Stimulated activated CD4-positive, alpha-beta T cell treated with anti-CD3 and anti-CD28 coated beads, TNF-alpha, amount 100 ng/mL, for 24 hours (primary cell): ENCODE measurements around the gene ZNF76.

ENCODE experiments used
- DNase-seq, 3 experiments: peaks; one replicate each; pipeline ENCODE4 v3.0.0-alpha.2; 2020; ENCODE audit warnings: low read depth in 3 of 3

Gene ZNF76

GRCh38 chr6:35259194-35259947, at the start of gene ZNF76:
TSS of gene ZNF76 (plus strand) at chr6:35259735. CDS start at chr6:35281152, 21,417 bp downstream.
- peak; percentile 82 to 95 (median 87) for DNase-seq

GRCh38 chr6:35213298-35213791, 46.2 kb upstream of the ZNF76 start:
- DNase-seq: no peak

GRCh38 chr6:35213824-35214756, 45.4 kb upstream of the ZNF76 start, which contains the start of gene SCUBE3:
TSS of gene SCUBE3 (plus strand) at chr6:35213956. CDS start at chr6:35214419, 463 bp downstream.
- DNase-seq: no peak

- DNase-seq: no peak
These were observed 44.5 kb upstream of the ZNF76 start for GRCh38 chr6:35214869-35215664.

GRCh38 chr6:35215665-35216411, 43.7 kb upstream of the ZNF76 start:
- no peak for DNase-seq

DNA sequence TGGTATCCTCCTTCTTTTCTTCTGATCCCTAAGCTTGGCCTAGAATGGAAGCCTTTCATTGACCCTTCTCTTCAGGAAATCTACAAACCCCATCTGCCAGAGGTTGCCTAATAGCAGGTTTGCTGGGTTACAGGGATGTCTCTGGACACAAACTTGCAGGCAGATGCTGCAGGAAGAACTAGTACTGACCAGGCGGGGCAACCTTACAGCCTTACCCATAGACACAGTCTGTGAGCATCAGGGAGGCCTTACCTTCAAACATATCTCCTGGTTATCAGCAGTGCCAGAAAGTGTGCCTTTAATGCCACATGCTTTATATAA, 43.2 kb upstream of the ZNF76 start:
- DNase-seq: no peak

DNA sequence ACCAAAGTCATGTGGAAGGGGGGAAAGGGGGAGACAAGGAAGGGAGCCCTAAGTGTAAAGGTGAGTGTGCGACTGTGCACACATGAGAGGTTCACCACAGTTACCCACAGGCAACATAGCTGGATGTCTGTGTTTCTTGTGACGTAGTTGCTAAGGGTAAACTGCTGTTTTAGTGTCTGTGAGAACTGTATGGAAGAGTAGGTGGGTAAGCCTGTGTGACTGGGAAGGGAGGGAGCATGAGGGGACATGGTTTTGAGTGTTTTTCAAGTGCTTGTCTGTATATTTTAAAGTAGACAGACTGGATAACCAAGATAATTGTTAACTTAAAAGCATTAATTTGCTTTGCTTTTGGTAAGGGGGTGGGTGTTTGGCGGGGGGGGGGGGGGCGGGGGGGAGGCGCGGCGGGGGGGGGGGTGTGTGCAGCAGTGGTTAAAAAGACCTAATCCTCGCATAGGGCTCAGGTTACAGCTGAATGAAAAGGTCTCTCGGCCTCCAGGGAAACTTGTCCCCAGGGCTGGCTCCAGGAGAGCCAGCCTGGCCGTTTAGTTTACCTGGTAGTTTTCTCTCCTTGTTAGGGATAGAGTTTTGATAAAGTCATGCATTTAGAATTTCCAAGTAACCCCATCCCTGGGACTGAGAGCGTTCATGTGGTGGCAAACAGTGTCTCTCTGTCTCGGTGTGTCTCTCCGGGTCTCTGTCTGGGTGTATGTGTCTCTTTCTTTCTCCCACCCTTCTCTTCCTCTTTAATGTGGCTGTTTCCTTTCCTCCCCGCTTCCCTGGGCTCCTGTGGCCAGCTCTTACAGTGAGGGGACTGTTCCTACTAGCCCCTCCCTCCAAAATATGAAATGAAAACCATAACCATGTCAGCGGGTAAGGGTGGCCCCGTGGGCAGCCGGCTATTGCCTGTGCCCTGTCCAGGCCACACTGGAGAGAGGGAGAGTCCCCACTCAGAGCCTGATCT, 42.4 kb upstream of the ZNF76 start:
- no peak for DNase-seq

DNA sequence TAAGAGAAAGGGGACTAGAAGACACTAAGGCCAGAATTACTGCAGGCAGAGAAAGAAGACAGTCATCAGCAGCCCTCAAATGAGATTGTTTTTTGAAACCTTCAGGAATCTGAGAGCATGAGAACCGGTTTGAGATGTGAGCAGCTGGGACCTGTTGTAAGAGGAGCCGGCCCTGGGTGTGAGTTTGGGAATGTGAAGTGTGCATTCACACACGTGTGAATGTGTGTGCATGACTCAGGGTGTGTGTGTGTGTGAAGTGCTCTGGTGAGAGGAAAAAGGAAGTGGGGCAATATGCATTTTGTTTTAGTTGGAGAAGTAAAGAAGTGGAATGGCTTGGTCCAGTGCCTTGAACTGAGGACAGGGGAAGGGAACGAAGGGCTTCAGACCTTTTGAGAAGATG, 41.5 kb upstream of the ZNF76 start:
- DNase-seq: no peak

DNA sequence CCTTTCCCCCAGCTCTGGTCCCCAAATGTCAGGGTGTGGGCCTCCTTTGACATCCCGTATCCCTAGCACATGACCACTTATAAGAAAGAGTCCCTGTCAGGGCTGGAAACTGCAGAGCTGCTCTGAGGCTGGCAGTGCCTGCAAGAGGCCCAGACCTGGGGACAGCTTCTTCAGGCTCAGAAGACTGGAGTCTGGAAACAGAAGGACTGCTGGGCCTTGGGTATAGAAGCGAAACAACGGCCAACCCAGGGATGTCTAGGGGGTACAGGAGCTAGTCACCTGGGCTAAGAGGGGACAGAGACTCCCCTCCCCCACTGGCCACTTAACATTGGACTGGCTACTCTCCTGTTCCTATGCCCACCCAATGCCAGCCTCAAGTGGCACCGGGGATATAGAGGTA, 41.1 kb upstream of the ZNF76 start:
- DNase-seq: no peak

- no peak for DNase-seq
These were observed 39.7 kb upstream of the ZNF76 start for GRCh38 chr6:35219683-35220326.

DNA sequence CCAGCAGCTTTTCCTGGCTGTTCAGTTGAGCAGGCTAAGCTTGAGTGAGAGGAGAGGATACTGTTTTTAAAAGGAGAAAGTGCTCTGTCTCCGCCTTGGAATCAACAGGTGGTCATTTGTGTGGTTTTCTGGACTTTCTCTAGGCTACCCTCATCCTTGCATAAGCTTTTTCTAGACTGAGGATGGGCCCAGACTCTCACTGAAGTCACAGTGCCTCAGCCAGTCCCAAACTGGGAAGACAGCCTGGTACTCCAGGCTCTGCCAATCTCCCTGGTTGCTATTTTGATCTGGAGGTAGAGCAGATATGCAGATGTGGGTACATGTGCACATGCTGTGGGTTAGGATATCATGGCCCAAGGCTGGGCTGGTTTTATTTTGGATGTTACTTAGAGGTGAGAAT, 38.8 kb upstream of the ZNF76 start:
- DNase-seq: no peak

DNA sequence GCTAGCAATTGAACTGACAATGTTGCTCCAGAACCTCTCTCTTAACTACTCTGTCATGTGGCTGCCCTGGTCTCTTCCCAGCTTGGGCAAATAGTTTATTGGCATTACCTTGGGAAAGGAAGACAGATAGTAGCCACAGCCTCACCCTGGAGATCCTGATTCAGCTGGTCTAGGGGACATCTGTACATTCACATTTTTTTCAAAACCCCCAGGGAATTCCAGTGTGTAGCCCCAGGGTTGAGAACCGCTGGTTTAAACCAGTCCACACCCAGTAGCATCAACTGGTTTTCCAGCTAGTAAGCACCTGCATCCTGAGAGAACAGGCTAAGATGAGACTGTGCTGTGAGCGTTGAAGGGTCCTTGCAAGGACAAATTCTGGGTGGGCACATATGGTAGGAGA, 36.1 kb upstream of the ZNF76 start:
- DNase-seq: no peak

DNA sequence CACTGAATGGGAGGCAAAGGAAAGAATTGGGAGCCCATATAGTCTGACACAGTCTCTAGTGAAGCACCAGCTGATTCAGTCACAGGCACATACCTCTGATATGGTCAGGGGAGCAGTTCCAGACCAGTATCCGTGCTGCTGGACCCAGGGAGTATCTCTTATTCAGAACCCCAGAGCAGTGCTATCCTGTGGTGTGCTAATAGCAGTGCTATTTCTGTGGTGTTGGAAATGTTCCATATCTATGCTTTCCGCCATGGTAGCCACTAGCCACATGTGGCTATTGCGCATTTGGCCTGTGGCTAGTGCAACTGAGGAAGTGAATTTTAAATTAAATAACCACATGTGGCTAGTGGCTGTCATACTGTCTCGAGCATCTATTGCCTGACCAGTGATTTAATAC, 34.8 kb upstream of the ZNF76 start:
- no peak for DNase-seq

- DNase-seq: no peak
These were observed 31.1 kb upstream of the ZNF76 start for GRCh38 chr6:35228481-35228880.

GRCh38 chr6:35229304-35229703, 30.2 kb upstream of the ZNF76 start:
- no peak for DNase-seq

GRCh38 chr6:35230498-35230897, 29.0 kb upstream of the ZNF76 start:
- no peak for DNase-seq

DNA sequence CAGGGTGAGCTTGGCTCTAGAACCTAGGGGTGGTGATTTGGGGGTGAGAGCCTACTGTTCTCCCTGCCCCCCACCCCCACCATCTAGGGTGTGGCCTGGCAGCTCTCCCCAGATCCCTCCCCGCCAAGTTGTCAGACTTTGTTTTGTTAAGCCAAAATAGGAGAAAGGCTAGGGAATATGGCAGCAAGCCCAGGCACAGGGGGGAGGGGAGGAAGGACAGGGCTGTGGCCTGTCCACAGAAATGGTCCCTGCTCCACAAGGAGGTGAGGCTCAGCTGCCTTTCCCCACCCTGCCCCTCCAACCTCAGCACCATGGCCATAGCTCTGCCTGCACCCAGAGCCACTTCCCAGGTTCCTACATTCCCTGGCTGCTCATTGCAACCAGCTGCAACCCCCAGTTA, 28.6 kb upstream of the ZNF76 start:
- DNase-seq: no peak

DNA sequence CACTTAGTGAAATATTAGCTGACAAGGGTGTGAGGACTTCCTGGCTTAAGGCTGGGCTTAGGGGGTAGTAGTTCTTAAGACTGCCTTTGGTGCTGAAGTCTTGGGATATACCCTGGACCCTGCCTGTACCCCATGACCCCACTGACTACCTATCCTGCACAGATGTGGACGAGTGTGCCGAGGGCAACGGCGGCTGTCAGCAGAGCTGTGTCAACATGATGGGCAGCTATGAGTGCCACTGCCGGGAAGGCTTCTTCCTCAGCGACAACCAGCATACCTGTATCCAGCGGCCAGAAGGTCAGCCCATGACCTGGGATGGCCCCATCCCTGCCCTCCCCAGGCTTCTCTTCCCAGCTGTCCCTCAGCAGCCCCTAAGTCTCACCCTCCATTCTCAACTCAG, 28.0 kb upstream of the ZNF76 start:
- no peak for DNase-seq

- DNase-seq: no peak
These were observed 24.6 kb upstream of the ZNF76 start for GRCh38 chr6:35234901-35235300.

- DNase-seq: no peak
These were observed 23.3 kb upstream of the ZNF76 start for GRCh38 chr6:35236223-35236622.
